Natural killer cell (primary cell): ENCODE data around the gene RBAK. TPM values are rescaled to one million over a fixed set of nuclear protein-coding genes. Genes with fewer than 3 reads are reported as not detected.
"Not testable (repeated sequence)": the region's sequence is repeated elsewhere in the genome, so short reads cannot be mapped to it uniquely, and the experiment has no call there.

Source experiments
- ATAC-seq, 3 donors: fragments of 150-1000 bp in 2 of 3; fragments of 200-7000 bp in 1 of 3; cut with Tn5 transposase; 1 replicate in 1 of 3; 2 replicates in 2 of 3; pipeline ENCODE4 v1.10.0; 2021; ENCODE audit warnings: mild to moderate bottlenecking in 2 of 3, moderate library complexity in 2 of 3
- DNase-seq, 2 donors: peaks; one replicate each; pipeline versions ENCODE4 v3.0.0 to v3.0.0-alpha.2; 2013 to 2021; ENCODE audit warnings: mixed read lengths in 1 of 2
- H3K27ac ChIP-seq: one replicate; pipeline ENCODE4 v1.5.1; 2013; ENCODE audit warnings: mild to moderate bottlenecking, low read length
- H3K27me3 ChIP-seq: one replicate; pipeline ENCODE4 v1.6.1; 2013; ENCODE audit warnings: low read length; ENCODE audit not compliant: control insufficient read depth, insufficient read depth
- H3K36me3 ChIP-seq: one replicate; pipeline ENCODE4 v1.6.1; 2013; ENCODE audit warnings: low read length; ENCODE audit not compliant: control insufficient read depth, insufficient read depth
- H3K4me1 ChIP-seq: one replicate; pipeline ENCODE4 v1.6.1; 2013; ENCODE audit warnings: low read length; ENCODE audit not compliant: control insufficient read depth, insufficient read depth
- H3K4me3 ChIP-seq: one replicate; pipeline ENCODE4 v1.5.1; 2013; ENCODE audit warnings: low read length
- H3K9me3 ChIP-seq: one replicate; pipeline ENCODE4 v1.6.1; 2013; ENCODE audit warnings: low read length; ENCODE audit not compliant: control insufficient read depth, insufficient read depth
- H3K27ac Mint-ChIP-seq, 2 donors: one replicate each; pipeline ENCODE4 v1.8.0; 2022; ENCODE audit warnings: mild to moderate bottlenecking in 2 of 2, mixed read lengths in 2 of 2, moderate library complexity in 1 of 2
- H3K27me3 Mint-ChIP-seq, 2 donors: one replicate each; pipeline ENCODE4 v1.8.0; 2022; ENCODE audit warnings: low read depth in 2 of 2, mixed read lengths in 2 of 2
- H3K36me3 Mint-ChIP-seq: one replicate; pipeline ENCODE4 v1.8.0; 2022; ENCODE audit warnings: mixed read lengths
- H3K4me1 Mint-ChIP-seq, 2 donors: one replicate each; pipeline ENCODE4 v1.8.0; 2022; ENCODE audit warnings: mixed read lengths in 2 of 2
- H3K4me3 Mint-ChIP-seq: one replicate; pipeline ENCODE4 v1.8.0; 2022; ENCODE audit warnings: mild to moderate bottlenecking, moderate library complexity, mixed read lengths
- H3K9me3 Mint-ChIP-seq, 2 donors: one replicate each; pipeline ENCODE4 v1.8.0; 2022; ENCODE audit warnings: mixed read lengths in 2 of 2
- WGBS: methylation state at CpG from one replicate; pipeline ENCODE4 v1.1.7; 2013; ENCODE audit warnings: missing lambda C conversion rate; ENCODE audit not compliant: insufficient coverage; 5-methylcytosine and 5-hydroxymethylcytosine counted together
- intact Hi-C: fragments of 100-400 bp; cut with micrococcal nuclease; formaldehyde crosslinking; loops from one replicate; pipeline ENCODE4 v1.14.2; 2022
- total RNA-seq, 4 donors: library from RNA; stranded (reverse); fragments of 120-200 nt in 1 of 4; gene quantifications; one replicate each; pipeline versions ENCODE4 v1.2.3 to v1.2.4, GENCODE V29; 2013 to 2022
- TF ChIP-seq, protein P1 (sequence below): fragments of 200-600 bp; IDR thresholded peaks from one replicate; pipeline ENCODE4 v1.8.0; 2022; ENCODE audit warnings: antibody characterized with exemption

The RBAK gene
- total RNA-seq, 3 donors from 2014 or later (not counting 1 experiment from before 2014, with no cell fraction given) = 12.3 to 21.7 (median 14.2) TPM

- no peak overlapping the region for H3K4me3 ChIP-seq
- no peaks in the 10 kb centered on the region for H3K9me3 ChIP-seq
- DNase-seq (no peak), ATAC-seq (no peak)
- no peak overlapping the region for H3K27ac ChIP-seq
- Mint-ChIP-seq H3K27me3 (no peaks in the 10 kb centered on the region), H3K4me3 (no peak overlapping the region), H3K27ac (peak overlapping the region in 1 of 2 donors; percentile 24), H3K36me3 (peaks cover 42% of the 10 kb centered on the region), H3K9me3 (peaks cover 16 to 24% of the 10 kb centered on the region in 2 donors), H3K4me1 (peaks cover 31 to 34% of the 10 kb centered on the region in 2 donors)
- no peaks in the 10 kb centered on the region for H3K27me3 ChIP-seq
- TF ChIP-seq, protein P1, sequence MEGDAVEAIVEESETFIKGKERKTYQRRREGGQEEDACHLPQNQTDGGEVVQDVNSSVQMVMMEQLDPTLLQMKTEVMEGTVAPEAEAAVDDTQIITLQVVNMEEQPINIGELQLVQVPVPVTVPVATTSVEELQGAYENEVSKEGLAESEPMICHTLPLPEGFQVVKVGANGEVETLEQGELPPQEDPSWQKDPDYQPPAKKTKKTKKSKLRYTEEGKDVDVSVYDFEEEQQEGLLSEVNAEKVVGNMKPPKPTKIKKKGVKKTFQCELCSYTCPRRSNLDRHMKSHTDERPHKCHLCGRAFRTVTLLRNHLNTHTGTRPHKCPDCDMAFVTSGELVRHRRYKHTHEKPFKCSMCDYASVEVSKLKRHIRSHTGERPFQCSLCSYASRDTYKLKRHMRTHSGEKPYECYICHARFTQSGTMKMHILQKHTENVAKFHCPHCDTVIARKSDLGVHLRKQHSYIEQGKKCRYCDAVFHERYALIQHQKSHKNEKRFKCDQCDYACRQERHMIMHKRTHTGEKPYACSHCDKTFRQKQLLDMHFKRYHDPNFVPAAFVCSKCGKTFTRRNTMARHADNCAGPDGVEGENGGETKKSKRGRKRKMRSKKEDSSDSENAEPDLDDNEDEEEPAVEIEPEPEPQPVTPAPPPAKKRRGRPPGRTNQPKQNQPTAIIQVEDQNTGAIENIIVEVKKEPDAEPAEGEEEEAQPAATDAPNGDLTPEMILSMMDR = no peak
- intact Hi-C loops = no loop called here
- 88% methylated on average over 1 of the region's 2 CpGs for WGBS
- H3K36me3 ChIP-seq = peaks cover 32% of the 10 kb centered on the region
- peaks cover 10% of the 10 kb centered on the region for H3K4me1 ChIP-seq
Measured at GRCh38 chr7:5050676-5051075, 5.0 kb downstream of the RBAK start.

- intact Hi-C loops = not testable (repeated sequence)
Measured at GRCh38 chr7:5051731-5052130, 6.1 kb downstream of the RBAK start.

DNA sequence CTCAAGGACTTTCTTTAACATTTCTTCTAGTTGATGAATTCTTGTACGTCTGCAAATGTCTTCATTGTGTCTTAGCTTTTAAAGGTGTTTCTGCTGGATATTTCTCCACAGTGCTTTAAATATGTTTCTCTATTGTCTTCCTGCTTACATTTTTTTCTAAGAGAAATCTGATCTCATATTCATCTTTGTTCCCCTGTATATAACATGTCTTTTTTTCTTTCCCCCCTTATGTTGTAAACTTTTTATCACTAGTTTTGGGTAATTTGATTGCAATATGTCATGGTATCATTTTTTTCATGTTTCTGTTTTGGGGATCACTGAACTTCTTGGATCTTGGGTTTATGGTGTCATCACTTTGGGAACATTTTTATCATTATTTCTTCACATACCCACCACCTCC lies 7.5 kb downstream of the RBAK start:
- peaks cover 16 to 24% of the 10 kb centered on the region in 2 donors for H3K9me3 Mint-ChIP-seq
- Histone ChIP-seq H3K4me1 (no peaks in the 10 kb centered on the region), H3K27me3 (no peaks in the 10 kb centered on the region), H3K36me3 (peaks cover 46% of the 10 kb centered on the region), H3K27ac (no peak overlapping the region), H3K9me3 (no peaks in the 10 kb centered on the region), H3K4me3 (no peak overlapping the region)
- intact Hi-C loops = no loop called here
- TF ChIP-seq, protein P1 = no peak
- no peak overlapping the region for H3K27ac Mint-ChIP-seq
- ATAC-seq (no peak), DNase-seq (no peak)
- H3K4me3 Mint-ChIP-seq = no peak overlapping the region
- H3K4me1 Mint-ChIP-seq = peaks cover 31 to 35% of the 10 kb centered on the region in 2 donors
- 100% methylated on average over 1 of the region's 1 CpG for WGBS
- no peaks in the 10 kb centered on the region for H3K27me3 Mint-ChIP-seq
- peaks cover 53% of the 10 kb centered on the region for H3K36me3 Mint-ChIP-seq

More at GRCh38 chr7:5051731-5052130, 6.1 kb downstream of the RBAK start:
- H3K4me1 Mint-ChIP-seq = peaks cover 32 to 34% of the 10 kb centered on the region in 2 donors
- not testable (repeated sequence) for DNase-seq, H3K27ac Mint-ChIP-seq, H3K27me3 ChIP-seq, H3K4me1 ChIP-seq, H3K4me3 ChIP-seq, H3K9me3 ChIP-seq, H3K27ac ChIP-seq, H3K27me3 Mint-ChIP-seq, ATAC-seq
- H3K36me3 ChIP-seq = peaks cover 37% of the 10 kb centered on the region
- H3K36me3 Mint-ChIP-seq = peaks cover 47% of the 10 kb centered on the region
- peak overlapping the region; percentile 10 for H3K4me3 Mint-ChIP-seq
- peaks cover 16 to 24% of the 10 kb centered on the region in 2 donors for H3K9me3 Mint-ChIP-seq

GRCh38 chr7:5063698-5064097 lies 18.0 kb downstream of the RBAK start:
- TF ChIP-seq, protein P1 = no peak
- no peaks in the 10 kb centered on the region for H3K27me3 ChIP-seq
- Mint-ChIP-seq H3K4me1 (no peaks in the 10 kb centered on the region), H3K4me3 (no peak overlapping the region), H3K9me3 (peaks cover 20 to 38% of the 10 kb centered on the region in 2 donors), H3K36me3 (peaks cover 89% of the 10 kb centered on the region), H3K27ac (no peak overlapping the region), H3K27me3 (no peaks in the 10 kb centered on the region)
- H3K4me3 ChIP-seq = no peak overlapping the region
- H3K27ac ChIP-seq = no peak overlapping the region
- DNase-seq = no peak
- no peaks in the 10 kb centered on the region for H3K4me1 ChIP-seq
- peaks cover 41% of the 10 kb centered on the region for H3K9me3 ChIP-seq
- intact Hi-C loops = no loop called here
- H3K36me3 ChIP-seq = peaks cover 59% of the 10 kb centered on the region
- 91% methylated on average over 2 of the region's 2 CpGs for WGBS
- no peak for ATAC-seq
